HG03135 (cell line): ENCODE measurements around the gene CFAP221.

ENCODE experiments used
- ATAC-seq: cut with Tn5 transposase; IDR thresholded peaks from one replicate; pipeline ENCODE4 v1.9.1; 2021; ENCODE audit warnings: mild to moderate bottlenecking, moderate library complexity; ENCODE audit not compliant: unreplicated experiment

The CFAP221 gene

DNA sequence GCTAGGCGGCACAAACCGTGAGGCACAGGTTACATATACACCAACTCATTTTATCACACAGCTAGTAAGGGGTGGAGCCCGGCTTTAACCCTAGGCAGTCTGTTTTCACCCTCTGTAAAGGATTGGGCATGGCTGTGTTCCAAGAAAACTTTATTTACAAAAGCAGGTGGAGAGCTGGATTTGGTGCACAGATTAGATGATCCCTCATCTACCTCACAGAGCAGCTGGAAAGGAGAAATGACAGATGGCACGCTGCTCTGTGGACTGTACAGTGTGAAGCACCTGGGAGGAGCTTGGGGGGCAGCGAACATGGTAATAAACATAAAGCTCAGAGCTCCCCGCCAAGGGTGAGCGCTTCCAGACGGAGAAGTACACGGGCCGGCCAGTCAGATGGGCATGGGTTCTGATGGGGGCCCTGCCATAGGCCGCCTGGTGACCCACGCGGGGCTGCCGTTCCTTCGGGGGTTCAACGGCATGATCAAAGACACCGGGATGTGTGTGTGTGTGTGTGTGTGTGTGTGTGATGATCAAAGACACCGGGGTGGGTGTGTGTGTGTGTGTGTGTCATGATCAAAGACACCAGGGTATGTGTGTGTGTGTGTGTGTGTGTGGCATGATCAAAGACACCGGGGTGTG, 133.9 kb downstream of the CFAP221 start:
- no peak for ATAC-seq

GRCh38 chr2:119679526-119679837, 135.2 kb downstream of the CFAP221 start:
- ATAC-seq = no peak

DNA sequence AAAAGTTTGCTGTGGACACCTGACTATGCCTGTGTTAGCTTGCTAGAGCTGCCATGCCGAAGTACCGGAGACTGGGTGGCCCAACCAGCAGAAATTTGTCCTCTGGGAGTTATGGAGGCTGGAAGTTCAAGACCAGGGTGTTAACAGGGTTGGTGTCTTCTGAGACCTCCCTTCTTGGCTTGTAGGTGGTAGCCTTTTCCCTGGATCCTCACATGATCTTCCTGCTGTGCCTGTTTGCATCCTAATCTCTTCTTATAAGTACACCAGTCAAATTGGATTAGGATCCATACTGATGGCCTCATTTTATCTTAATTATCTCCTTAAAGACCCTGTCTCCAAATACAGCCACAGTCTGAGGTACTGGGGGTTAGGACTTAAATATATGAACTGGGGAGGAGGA, 135.6 kb downstream of the CFAP221 start:
- no peak for ATAC-seq

DNA sequence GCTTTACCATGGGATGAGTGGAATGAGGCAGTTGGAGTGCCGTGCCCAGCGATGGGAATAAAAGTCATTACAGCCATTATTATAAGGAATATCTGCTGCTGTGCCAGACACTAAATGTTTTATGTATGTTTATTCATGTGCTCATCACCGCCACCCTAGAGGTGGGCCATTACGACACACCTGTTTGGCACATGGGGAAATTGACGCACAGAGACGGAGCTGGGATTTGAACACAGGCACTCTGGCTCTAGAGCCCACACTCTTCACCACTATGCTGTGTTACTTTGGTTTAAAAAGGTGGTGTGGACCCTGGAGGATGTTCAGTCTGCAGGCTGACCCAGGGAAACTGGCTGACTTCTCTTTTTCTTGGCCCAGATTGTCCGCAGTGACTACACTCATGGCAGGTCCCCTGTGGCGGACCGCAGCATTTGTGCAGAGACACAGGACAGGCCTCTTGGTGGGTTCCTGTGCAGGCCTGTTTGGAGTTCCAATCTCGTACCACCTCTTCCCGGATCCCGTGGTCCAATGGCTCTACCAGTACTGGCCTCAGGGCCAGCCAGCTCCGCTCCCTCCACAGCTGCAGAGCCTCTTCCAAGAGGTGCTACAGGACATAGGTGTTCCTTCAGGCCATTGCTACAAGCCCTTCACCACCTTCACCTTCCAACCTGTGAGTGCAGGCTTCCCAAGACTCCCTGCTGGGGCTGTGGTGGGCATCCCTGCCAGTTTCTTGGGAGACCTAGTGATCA, 136.4 kb downstream of the CFAP221 start:
- ATAC-seq = no peak

DNA sequence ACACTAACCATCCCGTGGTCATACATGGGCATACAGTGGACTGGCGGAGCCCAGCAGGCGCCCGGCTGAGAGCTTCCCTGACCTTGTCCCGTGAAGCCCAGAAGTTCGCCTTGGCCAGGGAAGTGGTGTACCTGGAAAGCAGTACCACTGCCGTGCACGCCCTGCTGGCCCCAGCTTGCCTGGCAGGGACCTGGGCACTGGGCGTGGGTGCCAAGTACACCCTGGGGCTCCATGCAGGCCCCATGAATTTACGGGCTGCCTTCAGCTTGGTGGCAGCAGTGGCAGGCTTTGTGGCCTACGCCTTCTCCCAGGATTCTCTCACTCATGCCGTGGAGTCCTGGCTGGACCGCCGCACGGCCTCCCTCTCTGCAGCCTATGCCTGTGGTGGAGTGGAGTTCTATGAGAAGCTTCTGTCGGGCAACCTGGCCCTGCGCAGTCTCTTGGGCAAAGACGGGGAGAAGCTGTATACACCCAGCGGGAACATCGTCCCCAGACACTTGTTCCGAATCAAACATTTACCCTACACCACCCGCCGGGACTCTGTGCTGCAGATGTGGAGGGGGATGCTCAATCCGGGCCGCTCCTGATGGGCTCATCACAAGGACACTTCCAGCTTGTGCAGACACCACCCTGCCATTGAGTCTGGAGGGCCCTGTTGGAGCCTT, 137.1 kb downstream of the CFAP221 start:
- ATAC-seq = no peak

GRCh38 chr2:119681868-119682220, 137.6 kb downstream of the CFAP221 start:
- no peak for ATAC-seq

DNA sequence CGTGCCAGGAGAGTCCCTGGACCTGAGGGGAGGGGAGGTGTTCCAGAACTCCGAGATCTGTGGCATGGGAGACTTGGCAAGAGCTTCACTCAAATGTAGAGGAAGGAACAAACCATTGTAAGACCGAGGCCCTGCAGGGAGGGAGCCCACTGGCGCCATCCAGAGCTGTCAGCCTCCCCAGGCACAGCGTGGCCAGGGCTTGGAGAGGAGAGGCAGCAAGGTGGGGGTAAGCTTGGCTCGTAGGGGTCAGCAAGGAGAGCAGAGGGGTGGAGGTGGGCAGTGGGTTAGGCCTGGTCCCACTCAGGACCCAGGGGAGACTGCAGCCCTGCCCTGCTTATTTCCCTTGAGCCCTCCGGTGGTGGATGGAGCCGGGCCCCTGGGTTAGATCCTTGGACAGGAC, 138.3 kb downstream of the CFAP221 start:
- no peak for ATAC-seq

DNA sequence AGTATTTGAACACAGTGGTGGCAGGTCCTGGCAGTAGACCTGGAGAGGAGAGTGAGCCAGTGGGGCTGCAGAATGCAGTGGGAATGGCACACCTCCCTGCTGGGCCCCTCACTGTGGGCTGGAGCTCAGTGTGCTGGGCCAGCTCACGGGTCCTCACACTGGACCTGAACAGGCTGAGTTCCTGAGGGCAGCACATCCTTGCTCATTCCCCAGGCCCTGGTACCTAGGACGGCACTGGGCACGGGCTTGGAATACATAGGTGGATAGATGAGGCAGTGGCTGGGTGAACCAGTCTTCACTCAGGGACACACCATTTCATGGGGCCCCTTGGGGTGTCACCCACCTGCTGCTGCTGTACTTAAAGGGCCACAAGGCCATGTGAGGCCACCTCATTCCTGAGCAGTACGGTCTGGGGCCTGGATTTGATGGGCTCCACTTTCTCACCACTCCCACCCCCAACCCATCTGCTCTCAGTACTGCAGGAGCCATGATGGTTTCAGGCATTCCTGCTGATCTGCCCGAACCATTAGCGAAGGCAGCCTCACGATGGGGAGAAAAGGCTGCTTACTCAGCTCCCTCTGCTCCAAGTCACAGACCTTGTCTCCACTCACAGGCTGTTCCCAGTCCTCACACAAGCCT, 138.9 kb downstream of the CFAP221 start:
- no peak for ATAC-seq

- ATAC-seq = no peak
Observed at GRCh38 chr2:119683713-119684443, 139.6 kb downstream of the CFAP221 start.

DNA sequence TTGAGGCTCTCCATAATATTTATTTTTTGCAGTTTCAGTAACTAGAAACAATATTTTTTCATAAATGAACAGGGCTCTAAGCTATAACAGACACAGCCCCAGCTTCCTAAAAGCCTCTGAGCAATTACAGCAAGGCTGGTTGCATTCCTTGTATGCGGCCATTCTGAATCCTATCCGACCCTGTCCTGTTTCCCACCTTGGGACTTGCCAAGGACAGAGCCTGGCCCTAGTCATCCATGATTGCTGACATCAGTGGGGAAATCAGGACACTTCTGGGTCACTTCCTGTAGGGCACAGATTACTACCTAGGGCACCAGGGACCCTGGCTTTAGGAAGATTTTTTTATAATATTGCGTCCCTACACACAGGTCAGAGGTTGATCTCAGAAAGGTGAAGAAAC, 140.3 kb downstream of the CFAP221 start:
- ATAC-seq = no peak

DNA sequence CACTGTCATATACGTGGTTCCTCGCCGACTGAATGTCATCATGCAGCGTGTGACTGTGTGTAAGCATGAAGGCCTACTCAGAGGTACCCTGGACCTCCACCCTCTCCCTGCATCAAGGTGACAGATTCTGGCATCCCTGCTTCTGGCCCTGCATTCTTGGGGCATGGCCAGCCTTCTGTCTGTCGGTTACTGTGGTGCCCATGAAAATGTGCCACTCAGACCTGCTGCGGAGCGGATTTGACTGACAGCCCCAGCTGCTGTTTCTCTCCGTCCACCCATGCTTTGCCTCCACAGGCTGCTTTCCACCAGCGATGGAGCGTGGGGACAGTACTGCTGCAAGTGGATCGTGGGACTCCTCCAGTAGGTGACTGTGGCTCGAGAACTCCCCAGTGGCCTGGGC, 144.4 kb downstream of the CFAP221 start:
- no peak for ATAC-seq

DNA sequence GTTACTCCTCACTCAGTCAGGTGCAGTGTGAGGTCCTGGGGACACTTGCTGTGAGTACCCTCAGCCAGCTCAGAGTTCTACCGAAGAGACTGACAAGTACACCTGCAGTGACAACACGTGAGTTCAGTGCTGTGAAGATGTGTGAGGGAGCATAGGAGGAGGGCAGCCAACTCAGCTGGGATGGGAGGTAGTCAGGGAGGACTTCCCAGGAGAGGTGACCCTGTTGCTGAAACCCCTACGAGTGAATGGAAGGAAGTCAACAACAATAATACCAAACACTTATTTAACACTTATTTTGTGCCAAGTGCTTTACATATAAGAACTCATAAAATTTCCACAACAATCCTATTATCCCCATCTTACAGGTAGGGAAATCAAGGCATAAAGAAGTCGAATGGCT, 145.0 kb downstream of the CFAP221 start:
- no peak for ATAC-seq

- no peak for ATAC-seq
Observed at GRCh38 chr2:119691189-119691588, 146.9 kb downstream of the CFAP221 start.

DNA sequence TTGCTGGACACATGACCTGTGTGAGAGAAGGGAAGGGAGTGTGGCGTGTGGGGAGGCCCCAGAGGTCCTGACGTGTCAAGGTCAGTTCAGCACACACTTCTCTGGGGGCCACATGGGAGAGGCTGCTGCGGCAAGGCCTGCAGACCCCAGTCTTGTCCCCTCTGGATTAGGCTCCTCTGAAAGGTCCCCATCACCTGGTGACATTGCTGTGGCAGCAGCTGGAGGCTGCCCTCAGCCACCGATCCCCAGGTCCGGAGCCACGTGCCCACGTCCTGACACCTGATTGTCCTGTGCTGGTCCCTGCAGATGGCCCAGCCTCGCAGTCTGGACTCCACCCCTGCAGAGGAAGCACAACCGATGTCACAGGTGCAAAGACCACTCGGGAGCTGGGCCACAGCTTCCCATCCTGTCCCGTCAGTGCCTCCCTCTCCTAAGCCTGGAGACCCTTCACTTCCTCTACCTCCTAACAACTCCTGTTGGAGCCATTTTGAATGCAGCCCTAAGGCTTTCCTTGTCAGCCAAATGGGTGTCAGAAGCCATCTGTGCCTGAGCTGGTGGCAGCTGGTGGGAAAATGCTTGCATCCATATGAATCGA, 147.5 kb downstream of the CFAP221 start:
- ATAC-seq = no peak

GRCh38 chr2:119692310-119692709, 148.1 kb downstream of the CFAP221 start:
- ATAC-seq = no peak

DNA sequence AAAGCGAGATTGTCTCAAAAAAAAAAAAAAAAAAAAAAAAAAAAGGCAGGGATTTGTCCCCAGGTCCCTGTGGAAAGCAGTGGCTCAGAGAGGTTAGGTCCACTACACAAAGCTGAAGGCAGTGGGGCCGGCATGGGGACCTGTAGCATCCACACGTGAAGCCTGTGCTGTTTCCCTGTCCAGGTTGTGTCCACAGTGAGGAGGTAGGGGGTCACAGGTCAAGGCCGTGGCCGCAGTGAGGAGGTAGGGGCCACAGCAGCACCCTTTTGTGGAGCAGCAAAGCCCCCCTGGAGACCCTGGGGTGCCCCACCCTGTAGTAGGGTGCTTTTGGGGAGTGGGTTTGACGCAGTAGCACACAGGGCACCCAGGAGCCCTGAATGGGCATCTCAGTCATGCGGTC, 148.7 kb downstream of the CFAP221 start:
- ATAC-seq = no peak

- ATAC-seq = no peak
Observed at GRCh38 chr2:119693567-119693966, 149.3 kb downstream of the CFAP221 start.

DNA sequence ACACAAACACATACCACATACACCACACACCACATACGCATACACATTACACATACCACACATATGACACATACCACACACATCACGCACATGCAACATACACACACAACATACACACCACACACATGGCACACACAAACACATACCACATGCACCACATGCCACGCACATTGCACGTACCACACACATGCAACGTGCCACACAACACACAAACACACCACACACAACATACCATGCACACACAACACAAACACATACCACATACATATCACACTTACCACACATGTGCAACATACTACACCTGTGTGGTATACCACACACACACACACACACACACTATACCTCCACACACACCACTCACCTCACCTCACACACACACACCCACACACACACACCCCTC, 149.7 kb downstream of the CFAP221 start:
- no peak for ATAC-seq

- no peak for ATAC-seq
Observed at GRCh38 chr2:119694470-119694844, 150.2 kb downstream of the CFAP221 start.

DNA sequence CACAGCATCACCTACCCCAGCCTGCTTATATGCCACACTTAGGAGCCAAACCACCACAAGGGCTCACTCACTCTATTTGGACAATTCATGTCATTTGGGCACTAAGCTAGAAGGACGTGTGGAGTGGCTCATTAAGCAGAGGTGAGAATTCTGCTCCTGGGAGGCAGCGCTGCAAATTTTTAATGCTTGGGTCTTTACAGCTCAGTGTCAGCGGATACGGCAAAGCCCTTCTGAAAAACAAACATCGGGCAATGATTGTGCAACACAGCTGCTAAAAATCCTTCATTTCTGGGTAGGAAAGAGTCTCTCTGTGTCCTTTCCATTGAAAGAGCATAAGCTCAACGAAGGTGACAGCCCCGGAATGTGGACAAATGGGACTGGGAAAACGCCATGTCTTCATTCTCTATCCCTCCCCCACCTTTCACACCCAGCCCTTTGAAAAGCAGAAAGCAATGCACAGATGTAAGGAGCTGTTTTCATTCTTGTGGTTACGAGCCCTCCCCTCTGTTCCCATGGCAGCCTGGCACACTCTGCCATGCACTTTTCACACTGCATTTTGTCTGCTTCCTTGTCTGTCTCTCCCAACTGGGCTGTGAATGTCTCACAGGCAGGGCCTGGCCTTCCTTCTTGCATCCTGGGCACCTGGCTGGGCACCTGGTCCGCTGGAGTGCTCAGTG, 150.7 kb downstream of the CFAP221 start:
- no peak for ATAC-seq
